GM18520 (cell line): ENCODE measurements around the gene SMARCD3.

Experiments used
- ATAC-seq: cut with Tn5 transposase; IDR thresholded peaks from one replicate; pipeline ENCODE4 v1.9.1; 2021; ENCODE audit not compliant: unreplicated experiment

Gene SMARCD3

GRCh38 chr7:151238190-151238810 lies 10.2 kb downstream of the SMARCD3 start:
- ATAC-seq = no peak

DNA sequence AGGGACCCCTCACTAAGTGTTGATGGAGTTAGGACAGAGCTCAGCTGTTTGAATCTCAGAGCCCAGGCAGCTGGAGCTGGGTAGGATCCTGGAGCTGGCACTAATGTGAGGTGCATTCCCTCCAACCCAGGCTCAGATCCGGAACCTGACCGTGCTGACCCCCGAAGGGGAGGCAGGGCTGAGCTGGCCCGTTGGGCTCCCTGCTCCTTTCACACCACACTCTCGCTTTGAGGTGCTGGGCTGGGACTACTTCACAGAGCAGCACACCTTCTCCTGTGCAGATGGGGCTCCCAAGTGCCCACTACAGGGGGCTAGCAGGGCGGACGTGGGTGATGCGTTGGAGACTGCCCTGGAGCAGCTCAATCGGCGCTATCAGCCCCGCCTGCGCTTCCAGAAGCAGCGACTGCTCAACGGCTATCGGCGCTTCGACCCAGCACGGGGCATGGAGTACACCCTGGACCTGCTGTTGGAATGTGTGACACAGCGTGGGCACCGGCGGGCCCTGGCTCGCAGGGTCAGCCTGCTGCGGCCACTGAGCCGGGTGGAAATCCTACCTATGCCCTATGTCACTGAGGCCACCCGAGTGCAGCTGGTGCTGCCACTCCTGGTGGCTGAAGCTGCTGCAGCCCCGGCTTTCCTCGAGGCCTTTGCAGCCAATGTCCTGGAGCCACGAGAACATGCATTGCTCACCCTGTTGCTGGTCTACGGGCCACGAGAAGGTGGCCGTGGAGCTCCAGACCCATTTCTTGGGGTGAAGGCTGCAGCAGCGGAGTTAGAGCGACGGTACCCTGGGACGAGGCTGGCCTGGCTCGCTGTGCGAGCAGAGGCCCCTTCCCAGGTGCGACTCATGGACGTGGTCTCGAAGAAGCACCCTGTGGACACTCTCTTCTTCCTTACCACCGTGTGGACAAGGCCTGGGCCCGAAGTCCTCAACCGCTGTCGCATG lies 11.0 kb downstream of the SMARCD3 start:
- ATAC-seq = no peak

DNA sequence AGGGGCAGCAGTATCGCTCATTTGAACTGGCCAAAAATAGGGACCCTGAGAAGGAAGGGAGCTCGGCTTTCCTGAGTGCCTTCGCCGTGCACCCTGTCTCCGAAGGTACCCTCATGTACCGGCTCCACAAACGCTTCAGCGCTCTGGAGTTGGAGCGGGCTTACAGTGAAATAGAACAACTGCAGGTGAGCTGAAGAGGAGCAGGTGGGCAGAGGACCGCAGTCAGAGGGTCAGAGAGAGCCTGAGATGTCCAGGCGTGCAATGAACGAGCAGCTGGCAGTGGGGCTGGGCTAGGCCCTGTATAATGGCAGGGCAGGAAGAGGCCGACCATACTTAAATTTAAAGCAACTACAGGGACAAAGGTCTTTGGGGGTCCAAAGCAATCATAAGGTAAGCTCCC lies 12.1 kb downstream of the SMARCD3 start:
- ATAC-seq = no peak

DNA sequence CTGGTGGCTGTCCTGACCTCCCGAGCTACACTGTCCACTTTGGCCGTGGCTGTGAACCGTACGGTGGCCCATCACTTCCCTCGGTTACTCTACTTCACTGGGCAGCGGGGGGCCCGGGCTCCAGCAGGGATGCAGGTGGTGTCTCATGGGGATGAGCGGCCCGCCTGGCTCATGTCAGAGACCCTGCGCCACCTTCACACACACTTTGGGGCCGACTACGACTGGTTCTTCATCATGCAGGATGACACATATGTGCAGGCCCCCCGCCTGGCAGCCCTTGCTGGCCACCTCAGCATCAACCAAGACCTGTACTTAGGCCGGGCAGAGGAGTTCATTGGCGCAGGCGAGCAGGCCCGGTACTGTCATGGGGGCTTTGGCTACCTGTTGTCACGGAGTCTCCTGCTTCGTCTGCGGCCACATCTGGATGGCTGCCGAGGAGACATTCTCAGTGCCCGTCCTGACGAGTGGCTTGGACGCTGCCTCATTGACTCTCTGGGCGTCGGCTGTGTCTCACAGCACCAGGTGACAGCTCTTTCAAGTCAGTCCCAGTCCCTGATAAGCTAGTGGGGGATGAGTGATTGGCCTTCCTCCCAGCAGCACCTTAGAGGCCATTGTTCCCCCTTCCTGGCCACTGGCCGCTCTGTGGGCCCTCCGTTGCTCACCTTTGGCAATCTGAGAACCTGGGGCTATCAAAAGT lies 13.3 kb downstream of the SMARCD3 start:
- no peak for ATAC-seq

GRCh38 chr7:151233804-151234203 lies 14.7 kb downstream of the SMARCD3 start:
- ATAC-seq = no peak

GRCh38 chr7:151232917-151233701 lies 15.4 kb downstream of the SMARCD3 start:
- ATAC-seq = no peak

DNA sequence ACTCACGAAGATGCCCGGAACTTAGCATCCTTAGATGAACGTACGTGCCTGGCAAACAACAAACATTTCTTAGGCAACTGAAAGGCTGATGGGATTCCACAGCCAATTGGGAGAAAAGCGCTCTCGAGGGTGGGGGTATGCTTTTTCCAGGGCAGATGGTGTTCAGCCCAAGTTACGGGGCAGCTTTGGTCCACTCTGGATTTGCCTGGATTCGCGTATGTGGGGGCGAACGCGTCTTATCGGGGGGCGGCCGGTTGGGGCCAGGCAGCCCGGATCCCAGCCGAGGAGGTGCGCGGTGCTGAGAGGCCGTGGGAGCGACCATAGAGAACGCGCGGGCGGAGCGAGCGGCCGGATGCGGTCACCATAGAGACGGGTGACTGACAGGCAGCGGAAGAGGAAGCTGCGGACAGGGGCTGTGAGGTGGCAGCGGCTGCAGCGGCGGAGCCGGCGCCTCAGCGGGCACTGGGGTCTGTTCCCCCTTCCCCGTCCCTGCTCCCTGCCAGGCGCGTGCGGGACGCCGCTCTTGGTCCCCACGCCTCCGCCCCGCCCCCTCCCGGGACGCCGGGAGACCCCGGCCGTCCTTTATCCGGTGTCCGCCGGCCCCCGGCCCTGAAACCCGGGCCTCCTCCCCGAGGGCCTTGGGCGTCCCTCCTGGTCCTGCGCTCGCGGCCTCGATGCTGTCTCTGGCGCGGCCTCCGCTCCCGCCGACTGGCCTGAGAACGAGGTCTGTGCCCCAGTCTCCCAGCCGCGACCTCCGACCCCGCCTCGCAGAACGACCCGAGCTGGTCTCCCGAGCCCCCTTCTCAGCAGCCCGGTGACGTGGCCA lies 16.2 kb downstream of the SMARCD3 start, which contains the start of gene CHPF2:
Gene CHPF2, plus strand, starts transcription at position 393 of the 826 bp plus-strand sequence. CDS start 1,529 bp downstream, outside the sequence.
- ATAC-seq = peak; percentile 95

GRCh38 chr7:151231080-151231479 lies 17.4 kb downstream of the SMARCD3 start:
- ATAC-seq = no peak

DNA sequence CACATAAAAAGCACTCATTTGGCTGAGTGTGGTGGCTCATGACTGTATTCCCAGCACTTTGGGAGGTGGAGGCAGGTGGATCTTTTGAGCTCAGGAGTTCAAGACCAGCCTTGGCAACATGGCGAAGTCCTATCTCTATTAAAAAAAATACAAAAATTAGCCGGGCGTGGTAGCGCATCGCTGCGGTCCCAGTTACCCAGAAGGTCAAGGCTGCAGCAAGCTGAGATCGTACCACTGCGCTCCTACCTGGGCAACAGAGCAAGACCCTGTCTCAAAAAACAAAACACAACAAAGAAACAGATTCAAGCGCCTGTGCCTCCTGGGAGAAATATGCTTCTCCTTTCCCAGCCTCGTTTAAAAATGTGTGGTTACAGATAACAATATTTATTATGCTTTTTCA lies 19.2 kb downstream of the SMARCD3 start:
- no peak for ATAC-seq

DNA sequence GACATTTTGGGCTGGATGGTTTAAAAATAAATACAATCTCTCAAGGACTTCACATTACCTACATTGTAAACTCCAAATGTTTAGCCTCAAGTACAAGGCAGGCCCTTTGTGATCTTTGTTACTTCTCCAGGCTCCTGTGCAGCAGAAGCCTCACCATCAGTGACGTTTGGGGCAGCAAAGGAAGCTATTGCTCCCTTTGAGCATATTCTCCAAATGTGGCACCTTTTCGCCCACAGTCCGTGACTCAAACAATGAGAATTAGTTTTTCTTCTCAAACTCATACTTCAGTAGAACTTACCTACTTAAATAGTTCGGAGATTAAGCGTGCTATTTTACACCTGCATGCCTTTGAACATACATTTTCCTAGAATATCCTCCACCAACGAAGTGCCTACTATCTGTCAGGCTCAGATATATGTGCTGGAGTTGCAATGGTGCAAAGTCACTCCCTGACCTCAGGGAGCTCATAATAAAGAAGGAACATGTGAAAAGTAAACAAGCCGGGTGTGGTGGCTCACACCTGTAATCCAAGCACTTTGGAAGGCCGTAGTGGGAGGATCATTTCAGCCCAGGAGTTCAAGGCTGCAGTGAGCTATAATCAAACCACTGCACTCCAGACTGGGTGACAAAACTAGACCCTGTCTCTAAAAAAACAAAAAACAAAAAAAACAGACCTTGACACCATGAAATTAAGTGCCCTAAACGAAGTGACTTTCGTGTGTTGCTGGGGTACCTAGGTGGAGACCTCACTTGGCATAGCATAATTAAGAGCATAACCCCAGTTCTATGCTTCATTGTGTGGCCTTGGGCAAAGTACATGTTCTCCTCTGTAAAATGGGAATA lies 20.2 kb downstream of the SMARCD3 start:
- ATAC-seq = no peak

- peak; percentile 100 for ATAC-seq
Measured at GRCh38 chr7:151226875-151227782, 21.4 kb downstream of the SMARCD3 start, which contains the start of gene ABCF2. Gene ABCF2, minus strand, starts transcription at chr7:151227205. Its CDS starts 747 bp downstream, at chr7:151226458.

- ATAC-seq = no peak
Measured at GRCh38 chr7:151226560-151226874, 22.0 kb downstream of the SMARCD3 start.

DNA sequence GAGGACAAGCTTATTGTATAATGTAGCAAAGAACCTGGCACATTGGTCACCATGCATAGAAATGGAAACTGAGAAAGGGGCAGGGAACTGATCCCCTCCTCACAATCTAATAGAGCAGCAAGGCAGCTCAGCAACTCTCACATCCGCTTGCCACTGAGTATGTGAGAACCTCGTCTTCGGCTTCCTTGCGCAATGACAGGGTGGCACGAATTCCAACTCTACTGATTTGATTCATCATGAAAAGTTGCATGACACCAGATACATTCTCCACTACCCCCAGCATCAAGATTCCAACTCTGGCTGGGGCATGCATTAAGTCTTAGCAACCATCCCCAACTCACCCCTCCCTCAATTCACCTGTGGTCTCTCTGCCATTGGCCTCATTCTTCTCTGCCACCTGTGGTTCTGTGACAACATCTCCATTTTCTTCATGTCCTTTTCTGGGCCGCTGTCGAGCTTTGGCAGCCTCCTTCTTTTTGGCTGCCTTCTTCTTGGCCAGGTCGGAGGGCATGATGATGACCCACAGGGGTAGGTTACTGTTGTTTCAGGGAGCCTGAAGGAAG lies 22.5 kb downstream of the SMARCD3 start:
- no peak for ATAC-seq

- ATAC-seq = no peak
Measured at GRCh38 chr7:151223728-151224127, 24.8 kb downstream of the SMARCD3 start.

GRCh38 chr7:151218170-151218569 lies 30.3 kb downstream of the SMARCD3 start:
- ATAC-seq = no peak

- no peak for ATAC-seq
Measured at GRCh38 chr7:151215396-151215795, 33.1 kb downstream of the SMARCD3 start.

DNA sequence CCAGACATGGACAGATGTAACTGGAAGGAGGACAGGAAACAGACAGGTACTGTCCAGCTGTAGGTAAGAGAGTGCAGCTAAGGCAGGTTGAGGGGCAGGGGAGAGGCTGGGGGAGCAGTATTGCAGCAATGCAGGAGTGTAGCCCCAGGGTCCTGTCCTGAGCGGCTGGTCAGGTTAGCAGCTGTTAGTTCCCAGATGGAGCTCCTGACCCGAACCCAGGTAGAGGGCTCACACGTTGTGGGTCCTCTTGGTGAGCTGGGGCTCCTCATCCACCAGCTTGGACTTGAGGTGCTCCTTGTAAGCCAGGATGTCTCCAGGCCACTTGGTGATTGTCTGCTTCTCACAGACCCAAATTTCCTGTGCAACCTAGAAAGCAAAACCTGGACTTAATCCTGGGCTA lies 34.7 kb downstream of the SMARCD3 start:
- no peak for ATAC-seq

DNA sequence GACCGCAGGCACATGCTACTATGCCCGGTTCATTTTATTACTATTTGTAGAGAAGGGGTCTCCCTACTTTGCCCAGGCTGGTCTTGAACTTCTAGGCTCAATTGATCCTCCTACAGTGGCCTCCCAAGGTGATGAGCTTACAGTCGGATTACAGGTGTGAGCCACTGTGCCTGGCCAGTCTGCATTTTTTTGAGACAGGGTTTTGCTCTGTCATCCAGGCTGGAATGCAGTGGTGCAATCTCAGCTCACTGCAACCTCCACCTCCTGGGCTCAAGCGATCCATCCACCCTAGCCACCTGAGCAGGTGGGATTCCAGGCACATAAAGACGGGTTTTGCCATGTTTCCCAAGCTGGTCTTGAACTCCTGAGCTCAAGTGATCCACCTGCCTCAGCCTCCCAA lies 35.9 kb downstream of the SMARCD3 start:
- ATAC-seq = no peak
